VCaP (cell line): ENCODE results near the gene CABLES2.
A peak's percentile ranks its signal among the peaks of the same experiment; 100 is the strongest.

Source experiments
- H3K27ac ChIP-seq: fragments of 450-650 bp; 2 replicates; pipeline ENCODE4 v1.5.1; 2017
- TF ChIP-seq, protein P1 (sequence below): fragments of 450-650 bp; conservative IDR thresholded peaks from 2 replicates; pipeline ENCODE4 v1.5.1; 2017; ENCODE audit warnings: mild to moderate bottlenecking, moderate library complexity

The CABLES2 gene

DNA sequence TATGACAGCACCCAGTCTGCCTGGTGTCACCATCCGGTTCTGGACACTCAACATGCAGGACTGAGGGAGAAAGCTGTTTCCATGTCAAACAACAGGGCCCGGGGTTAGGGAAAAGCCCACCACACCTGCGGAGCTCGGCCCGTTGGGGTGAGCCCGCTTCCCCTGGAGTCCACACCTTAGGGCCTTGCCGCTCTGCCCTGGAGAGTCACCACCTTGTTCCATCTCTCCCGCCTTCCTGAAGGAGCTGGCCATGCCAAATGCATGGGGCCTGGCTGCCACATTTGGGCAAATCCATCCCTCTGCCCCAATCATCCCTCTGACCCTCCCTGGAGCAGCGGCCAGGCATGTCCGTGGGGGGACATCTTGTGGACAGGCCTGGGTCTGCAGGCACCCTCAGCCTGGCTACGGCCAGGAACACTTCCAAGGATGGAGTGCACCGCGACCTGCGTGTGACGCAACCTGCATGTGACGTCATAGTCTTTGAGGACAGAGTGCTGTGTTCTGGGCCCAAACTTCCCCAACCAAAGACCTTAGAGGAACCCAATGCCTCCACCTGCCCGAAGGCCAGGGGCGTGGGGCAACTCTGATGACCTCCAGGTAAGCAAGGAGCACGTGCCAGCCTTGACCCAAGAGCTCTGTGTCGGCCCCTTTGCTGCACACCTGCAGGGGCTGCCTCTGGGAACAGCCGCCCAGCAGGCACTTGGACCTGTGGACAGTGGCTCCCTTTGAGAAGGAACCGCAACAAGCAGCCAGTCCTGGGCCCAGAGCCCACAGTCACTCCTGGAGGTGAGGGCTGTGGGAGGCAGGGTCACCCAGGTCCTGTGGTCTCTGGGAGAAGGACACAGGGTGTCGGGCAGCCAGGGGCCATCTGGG, 1.7 kb downstream of the CABLES2 start:
- peak overlapping the region; percentile 91; the same call in 1 of the 2 replicates for H3K27ac ChIP-seq
- TF ChIP-seq, protein P1, sequence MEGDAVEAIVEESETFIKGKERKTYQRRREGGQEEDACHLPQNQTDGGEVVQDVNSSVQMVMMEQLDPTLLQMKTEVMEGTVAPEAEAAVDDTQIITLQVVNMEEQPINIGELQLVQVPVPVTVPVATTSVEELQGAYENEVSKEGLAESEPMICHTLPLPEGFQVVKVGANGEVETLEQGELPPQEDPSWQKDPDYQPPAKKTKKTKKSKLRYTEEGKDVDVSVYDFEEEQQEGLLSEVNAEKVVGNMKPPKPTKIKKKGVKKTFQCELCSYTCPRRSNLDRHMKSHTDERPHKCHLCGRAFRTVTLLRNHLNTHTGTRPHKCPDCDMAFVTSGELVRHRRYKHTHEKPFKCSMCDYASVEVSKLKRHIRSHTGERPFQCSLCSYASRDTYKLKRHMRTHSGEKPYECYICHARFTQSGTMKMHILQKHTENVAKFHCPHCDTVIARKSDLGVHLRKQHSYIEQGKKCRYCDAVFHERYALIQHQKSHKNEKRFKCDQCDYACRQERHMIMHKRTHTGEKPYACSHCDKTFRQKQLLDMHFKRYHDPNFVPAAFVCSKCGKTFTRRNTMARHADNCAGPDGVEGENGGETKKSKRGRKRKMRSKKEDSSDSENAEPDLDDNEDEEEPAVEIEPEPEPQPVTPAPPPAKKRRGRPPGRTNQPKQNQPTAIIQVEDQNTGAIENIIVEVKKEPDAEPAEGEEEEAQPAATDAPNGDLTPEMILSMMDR = peak; percentile 70

DNA sequence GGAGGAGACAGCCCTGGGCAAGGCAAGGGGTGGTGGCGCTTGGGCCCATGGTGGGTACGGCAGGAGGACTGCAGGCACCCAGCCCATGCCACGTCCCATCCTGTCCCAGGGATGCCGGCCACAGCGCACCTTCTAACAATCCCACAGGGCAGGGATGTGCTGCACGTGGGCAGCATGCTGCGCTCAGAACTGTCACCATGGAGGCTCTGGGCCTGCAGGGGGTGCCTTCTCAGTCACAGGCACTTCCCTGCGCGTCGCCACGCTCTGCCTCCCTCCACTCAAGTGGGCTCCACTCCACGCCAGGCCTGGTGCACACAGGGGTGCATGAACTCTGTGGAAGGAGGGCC, 2.4 kb downstream of the CABLES2 start:
- H3K27ac ChIP-seq = no peak overlapping the region

DNA sequence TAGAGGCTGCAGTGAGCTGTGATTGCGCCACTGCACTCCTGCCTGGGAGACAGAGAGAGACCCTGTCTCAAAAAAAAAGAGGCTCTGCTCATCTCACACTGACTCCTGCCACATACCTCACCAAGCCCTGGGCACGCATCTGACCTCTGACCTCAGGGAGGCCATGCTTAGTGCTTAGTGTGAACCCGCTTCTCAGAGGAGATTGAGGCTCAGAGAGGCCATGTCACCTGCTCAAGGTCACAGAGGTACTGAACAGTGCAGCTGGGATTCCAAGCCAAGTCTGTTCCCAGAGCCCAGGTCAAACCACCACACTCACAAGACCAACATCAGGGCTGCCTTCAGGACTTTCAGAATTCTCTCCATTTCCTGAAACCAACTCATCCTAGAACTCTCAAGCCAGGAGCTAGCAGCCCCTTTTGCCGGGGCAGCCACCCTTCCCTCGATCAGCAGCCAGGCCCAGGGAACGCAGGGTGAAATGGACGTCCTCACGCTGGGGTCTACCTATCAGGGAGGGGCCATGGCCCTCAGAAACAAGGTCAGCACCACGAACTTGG, 2.9 kb downstream of the CABLES2 start:
- H3K27ac ChIP-seq = no peak overlapping the region
- TF ChIP-seq, protein P1 = no peak

More for the DNA sequence above, 2.4 kb downstream of the CABLES2 start:
- TF ChIP-seq, protein P1 = no peak

DNA sequence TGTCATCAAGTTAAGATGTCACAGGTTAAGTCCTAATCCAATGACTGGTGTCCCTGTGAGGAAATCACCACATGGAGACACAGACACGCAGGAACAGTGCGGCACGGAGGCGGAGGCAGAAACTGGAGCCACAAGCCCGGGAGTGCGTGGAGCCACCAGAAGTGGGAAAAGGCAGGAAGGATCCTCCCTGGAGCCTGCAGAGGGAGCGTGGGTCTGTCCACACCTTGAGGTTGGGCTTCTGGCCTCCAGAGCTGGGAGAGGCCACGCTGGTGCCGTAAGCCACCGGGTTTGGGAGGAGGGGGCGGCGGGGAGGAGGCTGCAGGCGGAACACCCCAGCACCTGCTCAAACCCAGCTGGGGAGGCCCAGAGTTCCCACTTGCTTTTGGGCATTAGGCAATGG, 3.8 kb downstream of the CABLES2 start:
- H3K27ac ChIP-seq = no peak overlapping the region
- TF ChIP-seq, protein P1 = no peak

DNA sequence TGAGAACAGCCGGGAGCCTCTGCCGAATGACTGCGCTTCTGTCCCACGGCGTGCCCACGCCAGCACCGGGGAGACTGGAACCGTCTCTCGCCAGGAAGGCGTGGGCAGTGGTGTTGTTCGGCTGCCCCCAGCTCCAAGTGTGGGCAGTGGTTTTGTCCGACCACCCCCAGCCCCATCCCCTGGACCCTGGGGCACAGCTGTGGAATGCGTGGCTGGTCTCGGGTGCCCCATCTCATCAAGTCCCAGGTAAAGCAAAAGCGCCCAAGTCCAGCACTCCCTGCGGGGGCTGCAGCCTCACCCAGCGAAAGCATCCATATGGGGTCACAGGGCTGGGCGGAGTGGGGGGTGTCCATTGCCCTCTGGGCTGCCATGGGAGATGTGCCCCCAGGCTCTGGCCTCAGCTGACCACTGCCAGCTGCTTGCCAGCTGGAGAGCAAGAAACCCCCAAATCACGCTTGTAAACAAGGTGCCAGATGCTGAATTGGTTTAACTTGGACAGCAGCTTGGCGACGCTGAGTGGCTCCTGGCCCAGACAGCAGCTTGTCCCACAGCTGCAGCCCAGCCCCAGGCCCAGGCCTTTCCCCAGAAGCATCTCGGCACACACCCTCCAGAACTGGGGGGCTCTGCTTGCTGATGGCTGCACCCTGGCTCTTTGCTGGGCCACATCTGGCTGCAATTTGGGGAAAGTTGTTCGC, 4.5 kb downstream of the CABLES2 start:
- H3K27ac ChIP-seq = no peak overlapping the region
- TF ChIP-seq, protein P1 = no peak

DNA sequence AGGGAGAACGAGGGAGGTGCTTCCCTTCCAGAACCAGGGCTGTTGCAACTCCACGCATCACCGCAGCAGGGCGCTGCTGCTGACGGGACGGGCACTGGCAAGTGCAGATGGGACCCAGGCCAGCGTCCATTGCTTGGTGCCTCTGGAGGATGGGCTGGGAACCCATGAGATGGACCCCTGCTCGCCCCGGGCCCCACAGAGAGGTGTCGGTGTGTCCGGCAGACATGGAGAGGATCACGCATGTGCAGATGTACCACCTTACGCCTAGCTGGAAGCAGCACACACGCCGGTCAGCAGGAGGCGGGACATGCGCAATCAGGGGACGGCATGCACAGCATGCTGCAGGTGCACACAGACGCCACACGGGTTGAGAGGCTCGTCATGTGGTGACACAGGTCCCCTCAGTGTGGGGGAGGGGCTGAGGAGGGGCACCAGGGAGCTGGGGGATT, 5.7 kb downstream of the CABLES2 start:
- no peak overlapping the region for H3K27ac ChIP-seq

More for the DNA sequence above, 5.7 kb downstream of the CABLES2 start:
- TF ChIP-seq, protein P1 = no peak
